NK-92 (cell line): ENCODE results near the gene KAT6B.

Experiments
- DNase-seq: peaks from one replicate; lab custom pipeline; 2025; ENCODE audit not compliant: unreplicated experiment; lab: John Stamatoyannopoulos, UW

KAT6B gene

GRCh38 chr10:74822521-74823089 lies 3.8 kb upstream of the KAT6B start:
- no peak for DNase-seq

GRCh38 chr10:74823791-74824183 lies 2.6 kb upstream of the KAT6B start:
- no peak for DNase-seq

GRCh38 chr10:74824184-74824899 lies 2.1 kb upstream of the KAT6B start:
- DNase-seq = no peak

- DNase-seq = no peak
Observed at GRCh38 chr10:74824900-74825370, 1.5 kb upstream of the KAT6B start.

- DNase-seq = no peak
Observed at GRCh38 chr10:74825371-74826141, 844 bp upstream of the KAT6B start.

- no peak for DNase-seq
Observed at GRCh38 chr10:74827045-74827441, 643 bp downstream of the KAT6B start.

GRCh38 chr10:74827694-74828093 lies 1.3 kb downstream of the KAT6B start:
- no peak for DNase-seq

- DNase-seq = no peak
Observed at GRCh38 chr10:74828946-74829345, 2.5 kb downstream of the KAT6B start.

GRCh38 chr10:74831518-74832120 lies 5.2 kb downstream of the KAT6B start:
- DNase-seq = no peak

- DNase-seq = no peak
Observed at GRCh38 chr10:74835963-74836362, 9.6 kb downstream of the KAT6B start.

- no peak for DNase-seq
Observed at GRCh38 chr10:74836877-74837276, 10.5 kb downstream of the KAT6B start.

GRCh38 chr10:74837743-74838142 lies 11.3 kb downstream of the KAT6B start:
- no peak for DNase-seq

GRCh38 chr10:74839708-74840107 lies 13.3 kb downstream of the KAT6B start:
- DNase-seq = no peak

- no peak for DNase-seq
Observed at GRCh38 chr10:74841265-74841973, 15.0 kb downstream of the KAT6B start.

GRCh38 chr10:74842301-74842954 lies 16.0 kb downstream of the KAT6B start:
- no peak for DNase-seq

GRCh38 chr10:74846958-74847357 lies 20.6 kb downstream of the KAT6B start:
- DNase-seq = no peak

- no peak for DNase-seq
Observed at GRCh38 chr10:74851831-74852230, 25.4 kb downstream of the KAT6B start.

- no peak for DNase-seq
Observed at GRCh38 chr10:74852381-74852780, 26.0 kb downstream of the KAT6B start.

GRCh38 chr10:74854610-74855009 lies 28.2 kb downstream of the KAT6B start:
- no peak for DNase-seq

- DNase-seq = no peak
Observed at GRCh38 chr10:74855027-74855426, 28.6 kb downstream of the KAT6B start.

GRCh38 chr10:74855439-74855838 lies 29.0 kb downstream of the KAT6B start:
- DNase-seq = no peak
